Gastrocnemius medialis (tissue), 4 donors: Measurements from ENCODE around the gene PCK2.

Source experiments
- CTCF ChIP-seq, 5 experiments: fragments of 450-650 bp in 3 of 5; fragments of 200-600 bp in 2 of 5; sonication (generic) in 2 of 5; IDR thresholded peaks in 4 of 5; conservative IDR thresholded peaks in 1 of 5; 1 replicate in 4 of 5; 2 replicates in 1 of 5; pipeline ENCODE4 v1.5.1; 2016 to 2019; ENCODE audit warnings: antibody characterized with exemption in 5 of 5, mild to moderate bottlenecking in 3 of 5, moderate library complexity in 3 of 5
- POLR2A ChIP-seq, 2 donors: fragments of 450-650 bp; IDR thresholded peaks; one replicate each; pipeline ENCODE4 v1.6.1; 2017; ENCODE audit warnings: antibody characterized with exemption in 2 of 2, mild to moderate bottlenecking in 2 of 2, moderate library complexity in 2 of 2

GRCh38 chr14:24115422-24116127 is 21.5 kb downstream of the PCK2 start:
- TF ChIP-seq CTCF (IDR thresholded peaks at IDR 0.05 in 4 of 5, conservative IDR thresholded peaks at IDR 0.05 in 1 of 5) (no peak), POLR2A (IDR thresholded peaks at IDR 0.05) (no peak)
